ENCODE results near the gene CHD5. TPM values are rescaled to one million over a fixed set of nuclear protein-coding genes. Genes with fewer than 3 reads are reported as not detected.

Gene CHD5
- total RNA-seq, 1 donor from 2014 or later, result 0.09 TPM

GRCh38 chr1:6177681-6178380 lies 2.3 kb downstream of the CHD5 start:
- intact Hi-C loops (cut with DNase I), result no loop called here
- ATAC-seq (no peak), DNase-seq (ENCODE audit: low spot score) (no peak)

GRCh38 chr1:6176779-6177178 lies 3.3 kb downstream of the CHD5 start:
- intact Hi-C loops (cut with DNase I), result no loop called here
- DNase-seq (ENCODE audit: low spot score) (no peak), ATAC-seq (no peak)

GRCh38 chr1:6175411-6175828 lies 4.7 kb downstream of the CHD5 start:
- ATAC-seq (no peak), DNase-seq (ENCODE audit: low spot score) (no peak)
- intact Hi-C loops (cut with DNase I), result no loop called here

GRCh38 chr1:6174621-6175410 lies 5.3 kb downstream of the CHD5 start:
- no peak for DNase-seq (ENCODE audit: low spot score)
- no peak for ATAC-seq
- intact Hi-C loops (cut with DNase I), result no loop called here

GRCh38 chr1:6172549-6172948 lies 7.6 kb downstream of the CHD5 start:
- intact Hi-C loops (cut with DNase I), result no loop called here
- no peak for ATAC-seq

GRCh38 chr1:6171548-6172124 lies 8.5 kb downstream of the CHD5 start:
- intact Hi-C loops (cut with DNase I), result no loop called here
- ATAC-seq, result no peak

More at GRCh38 chr1:6172549-6172948, 7.6 kb downstream of the CHD5 start:
- DNase-seq (ENCODE audit: low spot score), result no peak

GRCh38 chr1:6170742-6171201 lies 9.3 kb downstream of the CHD5 start:
- intact Hi-C loops (cut with DNase I), result no loop called here
- DNase-seq (ENCODE audit: low spot score), result no peak
- ATAC-seq, result no peak

More at GRCh38 chr1:6171548-6172124, 8.5 kb downstream of the CHD5 start:
- DNase-seq (ENCODE audit: low spot score), result no peak

GRCh38 chr1:6170116-6170741 lies 9.9 kb downstream of the CHD5 start:
- ATAC-seq (no peak), DNase-seq (ENCODE audit: low spot score) (no peak)
- intact Hi-C loops (cut with DNase I), result no loop called here

- ATAC-seq (no peak), DNase-seq (ENCODE audit: low spot score) (no peak)
- intact Hi-C loops (cut with DNase I), result no loop called here
Measured at GRCh38 chr1:6168947-6169586, 11.1 kb downstream of the CHD5 start.

GRCh38 chr1:6167391-6168303 lies 12.5 kb downstream of the CHD5 start:
- ATAC-seq (no peak), DNase-seq (ENCODE audit: low spot score) (no peak)
- intact Hi-C loops (cut with DNase I), result no loop called here

GRCh38 chr1:6166655-6167390 lies 13.3 kb downstream of the CHD5 start:
- no peak for ATAC-seq
- intact Hi-C loops (cut with DNase I), result no loop called here
- DNase-seq (ENCODE audit: low spot score), result no peak

GRCh38 chr1:6166221-6166620 lies 13.9 kb downstream of the CHD5 start:
- DNase-seq (ENCODE audit: low spot score), result no peak
- no peak for ATAC-seq
- intact Hi-C loops (cut with DNase I), result no loop called here

GRCh38 chr1:6165441-6165985 lies 14.6 kb downstream of the CHD5 start:
- intact Hi-C loops (cut with DNase I), result no loop called here
- DNase-seq (ENCODE audit: low spot score) (no peak), ATAC-seq (no peak)

- ATAC-seq, result no peak
- no peak for DNase-seq (ENCODE audit: low spot score)
- intact Hi-C loops (cut with DNase I), result no loop called here
Measured at GRCh38 chr1:6165027-6165426, 15.1 kb downstream of the CHD5 start.

GRCh38 chr1:6163973-6164617 lies 16.0 kb downstream of the CHD5 start:
- no peak for ATAC-seq
- DNase-seq (ENCODE audit: low spot score), result no peak
- intact Hi-C loops (cut with DNase I), result no loop called here

GRCh38 chr1:6163191-6163972 lies 16.7 kb downstream of the CHD5 start:
- no peak for ATAC-seq
- intact Hi-C loops (cut with DNase I), result no loop called here
- DNase-seq (ENCODE audit: low spot score), result no peak

All from sciatic nerve (tissue), 2 donors.